Rectal smooth muscle tissue (tissue), 1 donor: ENCODE measurements around the gene LPA.
"Not testable (repeated sequence)": the region's sequence is repeated elsewhere in the genome, so short reads cannot be mapped to it uniquely, and the experiment has no call there.

Experiments used
- H3K27ac ChIP-seq: one replicate; pipeline ENCODE4 v1.7.0; 2013; ENCODE audit warnings: low read depth, low read length, inconsistent platforms
- H3K27me3 ChIP-seq: one replicate; pipeline ENCODE4 v1.7.0; 2013; ENCODE audit warnings: low read length; ENCODE audit not compliant: control insufficient read depth, insufficient read depth
- H3K36me3 ChIP-seq: one replicate; pipeline ENCODE4 v1.7.0; 2013; ENCODE audit warnings: low read length; ENCODE audit not compliant: control insufficient read depth, insufficient read depth
- H3K4me1 ChIP-seq: one replicate; pipeline ENCODE4 v1.7.0; 2013; ENCODE audit warnings: low read length; ENCODE audit not compliant: control insufficient read depth, insufficient read depth
- H3K4me3 ChIP-seq: one replicate; pipeline ENCODE4 v1.7.0; 2013; ENCODE audit warnings: low read length
- H3K9ac ChIP-seq: one replicate; pipeline ENCODE4 v1.7.0; 2013; ENCODE audit warnings: low read length

Gene LPA

GRCh38 chr6:160595838-160596832 lies 67.9 kb downstream of the LPA start:
- no peaks in the 10 kb centered on the region for H3K27me3 ChIP-seq
- H3K9ac ChIP-seq, result no peak overlapping the region
- H3K4me1 ChIP-seq, result no peaks in the 10 kb centered on the region
- H3K27ac ChIP-seq, result no peak overlapping the region
- no peak overlapping the region for H3K4me3 ChIP-seq
- H3K36me3 ChIP-seq, result no peaks in the 10 kb centered on the region

- not testable (repeated sequence) for H3K4me3 ChIP-seq, H3K27me3 ChIP-seq, H3K27ac ChIP-seq, H3K36me3 ChIP-seq, H3K4me1 ChIP-seq, H3K9ac ChIP-seq
Observed at GRCh38 chr6:160595297-160595696, 68.8 kb downstream of the LPA start.

- Histone ChIP-seq H3K4me3 (no peak overlapping the region), H3K4me1 (no peaks in the 10 kb centered on the region), H3K27ac (no peak overlapping the region), H3K36me3 (no peaks in the 10 kb centered on the region), H3K9ac (no peak overlapping the region), H3K27me3 (no peaks in the 10 kb centered on the region)
Observed at GRCh38 chr6:160586374-160586773, 77.7 kb downstream of the LPA start.

GRCh38 chr6:160583794-160584193 lies 80.3 kb downstream of the LPA start:
- Histone ChIP-seq H3K27me3 (no peaks in the 10 kb centered on the region), H3K36me3 (no peaks in the 10 kb centered on the region), H3K27ac (no peak overlapping the region), H3K4me3 (no peak overlapping the region), H3K9ac (no peak overlapping the region), H3K4me1 (no peaks in the 10 kb centered on the region)

GRCh38 chr6:160581406-160581805 lies 82.7 kb downstream of the LPA start:
- no peaks in the 10 kb centered on the region for H3K27me3 ChIP-seq
- no peaks in the 10 kb centered on the region for H3K4me1 ChIP-seq
- H3K4me3 ChIP-seq, result no peak overlapping the region
- no peak overlapping the region for H3K9ac ChIP-seq
- H3K27ac ChIP-seq, result no peak overlapping the region
- no peaks in the 10 kb centered on the region for H3K36me3 ChIP-seq

GRCh38 chr6:160578515-160578914 lies 85.6 kb downstream of the LPA start:
- not testable (repeated sequence) for H3K4me1 ChIP-seq, H3K36me3 ChIP-seq, H3K27ac ChIP-seq, H3K9ac ChIP-seq, H3K4me3 ChIP-seq, H3K27me3 ChIP-seq

- Histone ChIP-seq H3K27me3 (no peaks in the 10 kb centered on the region), H3K4me3 (no peak overlapping the region), H3K4me1 (no peaks in the 10 kb centered on the region), H3K9ac (no peak overlapping the region), H3K27ac (no peak overlapping the region), H3K36me3 (no peaks in the 10 kb centered on the region)
Observed at GRCh38 chr6:160573943-160574342, 90.1 kb downstream of the LPA start.

- not testable (repeated sequence) for H3K36me3 ChIP-seq, H3K27me3 ChIP-seq, H3K9ac ChIP-seq, H3K4me3 ChIP-seq, H3K27ac ChIP-seq, H3K4me1 ChIP-seq
Observed at GRCh38 chr6:160571201-160571600, 92.9 kb downstream of the LPA start.

GRCh38 chr6:160544802-160545201 lies 119.3 kb downstream of the LPA start:
- H3K4me3 ChIP-seq, result no peak overlapping the region
- H3K27me3 ChIP-seq, result no peaks in the 10 kb centered on the region
- no peak overlapping the region for H3K9ac ChIP-seq
- H3K36me3 ChIP-seq, result no peaks in the 10 kb centered on the region
- no peaks in the 10 kb centered on the region for H3K4me1 ChIP-seq
- H3K27ac ChIP-seq, result no peak overlapping the region

- Histone ChIP-seq H3K27me3 (no peaks in the 10 kb centered on the region), H3K36me3 (no peaks in the 10 kb centered on the region), H3K27ac (no peak overlapping the region), H3K4me1 (no peaks in the 10 kb centered on the region), H3K4me3 (no peak overlapping the region), H3K9ac (no peak overlapping the region)
Observed at GRCh38 chr6:160535270-160535669, 128.8 kb downstream of the LPA start.

- no peaks in the 10 kb centered on the region for H3K4me1 ChIP-seq
- H3K9ac ChIP-seq, result no peak overlapping the region
- H3K36me3 ChIP-seq, result no peaks in the 10 kb centered on the region
- H3K27ac ChIP-seq, result no peak overlapping the region
- no peak overlapping the region for H3K4me3 ChIP-seq
- no peaks in the 10 kb centered on the region for H3K27me3 ChIP-seq
Observed at GRCh38 chr6:160534050-160534696, 129.9 kb downstream of the LPA start.

GRCh38 chr6:160532315-160532714 lies 131.8 kb downstream of the LPA start:
- Histone ChIP-seq H3K4me3 (no peak overlapping the region), H3K9ac (no peak overlapping the region), H3K27ac (no peak overlapping the region), H3K27me3 (no peaks in the 10 kb centered on the region), H3K4me1 (no peaks in the 10 kb centered on the region), H3K36me3 (no peaks in the 10 kb centered on the region)

- Histone ChIP-seq H3K9ac (no peak overlapping the region), H3K4me3 (no peak overlapping the region), H3K36me3 (no peaks in the 10 kb centered on the region), H3K4me1 (no peaks in the 10 kb centered on the region), H3K27me3 (no peaks in the 10 kb centered on the region), H3K27ac (no peak overlapping the region)
Observed at GRCh38 chr6:160531826-160532225, 132.2 kb downstream of the LPA start.
